SU-DHL-6 (cell line): ENCODE measurements around the gene ACHE.

ENCODE experiments used
- CTCF ChIP-seq: fragments of 200-600 bp; sonication (generic); IDR thresholded peaks from one replicate; pipeline ENCODE4 v1.5.1; 2017; ENCODE audit warnings: antibody characterized with exemption, mild to moderate bottlenecking, low read length, moderate library complexity; ENCODE audit not compliant: insufficient read depth, poor library complexity, severe bottlenecking
- EZH2phosphoT487 ChIP-seq: fragments of 200-600 bp; sonication (generic), shearing (Covaris generic); conservative IDR thresholded peaks from 2 replicates; pipeline ENCODE4 v1.6.1; 2018; ENCODE audit warnings: mild to moderate bottlenecking, antibody characterized with exemption, low read length, moderate library complexity, mixed read lengths

GRCh38 chr7:100854146-100854895 lies 41.4 kb downstream of the ACHE start:
- TF ChIP-seq CTCF (no peak), EZH2phosphoT487 (no peak)
